Testis (tissue), 2 donors: ENCODE measurements around the gene BTBD19.

Experiments
- POLR2A ChIP-seq: fragments of 450-650 bp; IDR thresholded peaks from one replicate; pipeline ENCODE4 v1.6.1; 2017; ENCODE audit warnings: antibody characterized with exemption, mild to moderate bottlenecking, moderate library complexity
- TF ChIP-seq, protein P1 (sequence below), 3 experiments: fragments of 450-650 bp in 2 of 3; fragments of 200-600 bp in 1 of 3; sonication (generic) in 1 of 3; IDR thresholded peaks; one replicate each; pipeline ENCODE4 v1.5.1; 2016 to 2019; ENCODE audit warnings: antibody characterized with exemption in 3 of 3, mild to moderate bottlenecking in 2 of 3, moderate library complexity in 1 of 3

DNA sequence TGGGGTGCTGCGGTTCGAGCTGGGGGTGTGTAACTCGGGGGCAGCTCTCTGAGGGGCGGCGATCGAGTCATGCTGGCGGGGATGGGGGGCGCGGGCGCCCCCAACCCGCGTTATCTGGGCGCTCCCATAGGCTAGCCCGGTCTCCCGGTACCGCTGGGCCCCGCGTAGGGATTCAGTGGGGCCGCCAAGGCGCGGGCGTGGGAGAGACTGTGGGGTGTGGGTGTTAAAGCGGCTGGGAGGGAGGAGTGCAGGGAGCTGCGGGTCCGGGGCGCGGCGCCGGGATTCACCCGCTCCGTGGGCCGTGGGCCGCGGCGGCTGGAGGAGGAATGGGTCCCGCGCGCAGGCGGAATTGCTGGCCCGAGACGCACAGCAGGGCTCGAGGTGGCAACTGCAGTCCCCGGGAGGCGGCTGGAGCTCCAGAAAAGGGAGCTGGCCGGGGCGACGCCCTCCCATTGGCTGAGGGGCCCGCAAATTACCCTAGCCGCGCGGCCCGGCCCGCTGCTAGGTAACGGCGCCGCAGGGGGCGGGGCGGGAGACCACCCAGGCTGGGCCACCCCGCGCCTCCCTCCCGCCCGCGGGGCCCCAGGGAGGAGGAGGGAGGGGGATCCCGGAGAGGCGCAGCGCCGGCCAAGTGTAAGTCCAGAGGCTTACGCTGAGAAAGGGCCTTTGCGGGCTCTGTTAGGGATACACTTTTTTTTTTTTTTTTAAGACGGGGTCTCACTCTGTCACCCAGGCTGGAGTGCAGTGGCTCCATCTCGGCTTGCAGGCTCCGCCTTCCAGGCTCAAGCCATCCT, 34.7 kb downstream of the BTBD19 start, which contains the start of gene PTCH2:
- TF ChIP-seq, protein P1, sequence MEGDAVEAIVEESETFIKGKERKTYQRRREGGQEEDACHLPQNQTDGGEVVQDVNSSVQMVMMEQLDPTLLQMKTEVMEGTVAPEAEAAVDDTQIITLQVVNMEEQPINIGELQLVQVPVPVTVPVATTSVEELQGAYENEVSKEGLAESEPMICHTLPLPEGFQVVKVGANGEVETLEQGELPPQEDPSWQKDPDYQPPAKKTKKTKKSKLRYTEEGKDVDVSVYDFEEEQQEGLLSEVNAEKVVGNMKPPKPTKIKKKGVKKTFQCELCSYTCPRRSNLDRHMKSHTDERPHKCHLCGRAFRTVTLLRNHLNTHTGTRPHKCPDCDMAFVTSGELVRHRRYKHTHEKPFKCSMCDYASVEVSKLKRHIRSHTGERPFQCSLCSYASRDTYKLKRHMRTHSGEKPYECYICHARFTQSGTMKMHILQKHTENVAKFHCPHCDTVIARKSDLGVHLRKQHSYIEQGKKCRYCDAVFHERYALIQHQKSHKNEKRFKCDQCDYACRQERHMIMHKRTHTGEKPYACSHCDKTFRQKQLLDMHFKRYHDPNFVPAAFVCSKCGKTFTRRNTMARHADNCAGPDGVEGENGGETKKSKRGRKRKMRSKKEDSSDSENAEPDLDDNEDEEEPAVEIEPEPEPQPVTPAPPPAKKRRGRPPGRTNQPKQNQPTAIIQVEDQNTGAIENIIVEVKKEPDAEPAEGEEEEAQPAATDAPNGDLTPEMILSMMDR (IDR thresholded peaks at IDR 0.05), result no peak
- TF ChIP-seq POLR2A, result no peak
